Activated CD4-positive, alpha-beta T cell treated with anti-CD3 and anti-CD28 coated beads, Interleukin-2, amount 50 U/mL, for 48 hours (primary cell): Measurements from ENCODE around the gene KCNJ11.
"Not testable (repeated sequence)": the region's sequence is repeated elsewhere in the genome, so short reads cannot be mapped to it uniquely, and the experiment has no call there.

Experiments
- DNase-seq, 2 experiments: peaks; one replicate each; pipeline ENCODE4 v3.0.0-alpha.2; 2020

The KCNJ11 gene

DNA sequence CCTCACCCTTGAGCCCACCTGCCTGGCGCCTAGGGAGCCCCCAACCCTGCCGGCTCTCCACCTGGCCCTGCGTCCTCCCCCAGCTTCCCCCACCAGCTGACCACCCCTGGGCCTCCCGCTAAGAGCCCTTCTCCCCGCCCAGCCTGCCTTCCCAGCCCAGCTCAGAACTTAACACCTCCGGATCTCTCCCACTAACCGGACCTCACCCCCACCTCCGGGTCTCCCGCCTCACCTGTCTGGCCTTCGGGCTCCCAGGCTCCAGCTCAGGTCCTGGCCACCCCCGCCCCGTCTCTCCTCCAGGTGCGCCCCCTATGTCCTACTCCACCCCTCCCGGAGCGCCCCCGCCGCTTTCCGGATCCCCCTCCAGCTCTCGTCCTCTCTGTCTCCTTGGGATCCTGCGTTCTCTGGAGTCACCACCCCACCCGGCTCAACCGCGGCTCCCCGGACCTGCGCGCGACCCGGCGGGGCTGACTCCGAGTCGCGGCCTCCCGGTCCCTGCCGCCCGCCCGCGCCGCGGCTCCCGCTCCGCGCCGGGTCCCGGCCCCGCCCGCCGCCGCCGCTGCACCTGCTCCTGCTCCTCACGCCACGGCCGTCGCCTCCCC is at the start of gene KCNJ11:
Gene KCNJ11 (minus strand): TSS at position 51 of the 602 bp plus-strand sequence. CDS start 568 bp downstream, outside the sequence.
- DNase-seq: no peak

DNA sequence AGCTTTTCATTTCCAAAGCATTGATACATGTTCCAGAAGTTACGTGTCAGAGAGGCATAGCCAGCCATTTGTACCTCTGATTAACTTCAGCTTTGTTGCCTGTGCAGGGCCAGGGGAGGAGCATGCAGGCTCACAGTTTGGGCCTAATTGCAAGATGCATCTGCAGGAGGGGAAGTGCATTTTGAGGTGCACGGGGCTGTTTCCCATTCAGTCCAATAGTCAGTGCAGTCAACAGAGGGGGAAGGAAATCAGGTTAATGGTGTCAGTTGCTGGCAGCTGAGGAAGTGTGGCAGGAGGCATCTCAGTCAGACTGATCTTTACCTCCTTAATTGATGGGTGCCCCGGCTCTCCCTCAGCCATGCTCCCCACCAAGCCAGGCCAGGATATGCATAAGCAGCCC is 48.9 kb upstream of the KCNJ11 start:
- no peak for DNase-seq

DNA sequence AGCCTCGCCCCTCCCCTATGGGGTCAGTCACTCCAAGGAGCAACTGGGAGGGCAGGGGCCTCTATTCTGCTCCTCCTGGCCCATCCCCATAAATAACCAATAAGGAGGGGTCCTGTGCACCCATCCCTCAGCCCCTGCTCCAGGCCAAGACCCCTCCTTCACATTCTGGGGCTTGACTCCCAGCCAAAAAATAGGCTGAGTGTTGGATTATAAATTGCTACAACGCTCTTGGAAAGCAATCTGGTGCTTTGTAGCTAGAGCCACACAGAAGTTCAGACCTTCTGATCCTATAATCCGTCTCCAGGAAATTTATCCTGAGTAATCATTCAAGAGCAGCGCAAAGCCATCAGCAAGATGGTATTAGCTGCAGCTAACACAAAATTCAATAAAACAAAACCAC is 45.6 kb upstream of the KCNJ11 start:
- DNase-seq: no peak

DNA sequence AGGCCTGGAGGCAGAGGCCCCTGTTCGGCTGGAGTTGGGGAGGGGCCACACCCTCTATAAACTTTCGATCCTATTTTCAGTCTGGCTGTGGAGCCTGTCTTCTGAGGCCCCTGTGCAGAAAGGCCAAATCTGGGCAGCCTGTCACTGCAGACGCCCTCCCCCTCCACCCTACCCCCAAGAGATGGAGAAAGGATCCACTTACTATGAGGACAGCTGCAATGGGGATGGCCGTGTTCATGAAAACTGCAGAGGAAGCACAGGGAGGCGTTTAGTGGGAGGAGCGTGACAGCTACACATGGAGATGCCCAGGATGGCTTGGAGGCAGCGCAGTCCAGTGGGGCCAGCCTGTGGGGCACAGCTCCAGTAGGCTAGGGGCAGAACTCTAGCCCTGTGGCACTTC is 43.5 kb upstream of the KCNJ11 start:
- DNase-seq: no peak

DNA sequence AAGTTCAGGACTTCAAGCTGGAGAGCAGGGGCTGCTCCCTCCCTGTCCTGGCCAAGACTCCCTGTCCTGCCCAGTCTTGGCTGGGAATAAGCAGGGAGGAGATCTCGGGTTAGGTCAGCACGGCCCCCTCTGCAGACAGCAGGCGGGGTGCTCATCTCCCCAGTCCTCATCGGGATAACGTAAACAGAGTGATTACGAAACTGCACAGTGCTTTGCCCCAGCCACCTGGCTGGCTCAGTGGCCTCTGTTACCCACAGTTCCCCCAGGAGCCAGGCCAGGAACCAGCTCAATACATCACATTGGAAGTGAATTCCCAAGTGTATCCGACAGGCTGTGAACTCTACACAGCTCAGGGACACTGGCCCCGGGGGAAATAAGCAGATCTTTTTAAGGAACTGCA is 42.7 kb upstream of the KCNJ11 start:
- DNase-seq: no peak

DNA sequence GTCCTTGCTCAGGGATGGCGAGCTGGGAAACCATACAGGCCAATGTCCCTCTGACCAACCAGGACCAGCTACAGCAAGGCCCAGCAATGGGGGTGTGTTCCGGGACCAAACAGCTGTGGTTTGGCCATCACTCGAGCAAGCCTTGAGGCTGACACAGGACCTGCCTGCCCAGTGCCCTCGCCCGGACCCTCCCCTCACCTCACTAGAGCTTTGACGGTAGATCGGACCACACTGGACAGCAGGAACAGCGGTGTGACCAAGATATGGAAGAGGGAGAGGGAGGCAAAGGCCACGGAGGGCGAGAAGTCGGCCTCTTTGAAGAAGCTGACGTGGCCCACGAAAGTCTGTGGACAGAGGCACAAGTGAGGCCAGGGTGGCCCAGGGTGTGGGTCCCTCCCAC is 42.2 kb upstream of the KCNJ11 start:
- no peak for DNase-seq

DNA sequence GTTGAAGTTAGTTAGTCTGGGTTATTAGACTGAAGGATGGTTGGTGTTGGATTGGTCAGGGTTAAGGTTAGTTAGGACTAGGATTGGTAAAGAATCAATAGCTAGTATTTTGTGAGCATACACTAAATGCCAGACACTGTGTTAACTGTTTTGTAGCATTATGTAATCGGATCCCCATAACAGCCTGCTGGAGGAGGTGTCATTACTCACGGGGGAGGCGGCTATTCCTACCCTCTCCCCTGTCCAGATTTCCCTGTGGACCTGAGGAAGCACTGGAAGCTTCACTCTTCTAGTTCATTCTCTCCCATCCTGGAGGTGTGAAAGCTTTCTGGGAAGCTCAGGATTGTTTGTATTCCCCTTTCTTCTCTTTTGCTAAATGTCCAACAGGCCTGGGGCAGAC is 40.5 kb upstream of the KCNJ11 start:
- DNase-seq: no peak

DNA sequence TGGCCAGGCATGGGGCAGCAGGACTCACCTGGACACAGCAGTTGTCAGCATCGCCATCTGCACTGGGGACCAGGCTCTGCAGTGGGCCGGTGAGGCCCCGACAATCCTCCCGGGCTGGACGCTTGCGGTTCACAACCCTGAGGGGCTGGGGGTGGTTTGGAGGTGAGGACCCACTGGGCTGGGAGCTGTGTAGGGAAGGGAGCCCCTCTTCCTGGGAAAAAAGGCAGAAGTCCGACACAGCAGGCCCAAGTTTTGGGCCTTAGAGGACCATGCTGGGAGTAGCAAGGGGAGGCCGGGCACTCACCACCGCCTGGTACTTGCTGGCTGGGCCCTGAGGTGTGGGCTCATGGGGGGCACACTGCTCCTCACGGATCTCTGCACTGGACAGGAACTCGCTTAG is 39.8 kb upstream of the KCNJ11 start:
- DNase-seq: no peak

DNA sequence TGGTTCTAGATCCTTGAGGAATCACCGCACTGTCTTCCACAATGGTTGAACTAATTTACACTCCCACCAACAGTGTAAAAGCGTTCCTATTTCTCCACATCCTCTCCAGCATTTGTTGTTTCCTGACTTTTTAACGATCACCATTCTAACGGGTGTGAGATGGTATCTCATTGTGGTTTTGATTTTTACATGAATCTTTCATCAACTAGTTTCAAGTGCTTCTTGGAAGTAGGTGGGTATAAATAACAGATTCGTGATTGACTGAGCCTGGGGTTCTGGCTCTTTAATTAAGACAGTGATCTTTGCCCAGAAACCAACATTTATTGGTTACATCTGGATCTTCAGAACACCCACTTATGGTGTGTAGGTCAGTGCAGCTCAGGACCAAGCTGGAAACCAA is 37.8 kb upstream of the KCNJ11 start:
- not testable (repeated sequence) for DNase-seq

DNA sequence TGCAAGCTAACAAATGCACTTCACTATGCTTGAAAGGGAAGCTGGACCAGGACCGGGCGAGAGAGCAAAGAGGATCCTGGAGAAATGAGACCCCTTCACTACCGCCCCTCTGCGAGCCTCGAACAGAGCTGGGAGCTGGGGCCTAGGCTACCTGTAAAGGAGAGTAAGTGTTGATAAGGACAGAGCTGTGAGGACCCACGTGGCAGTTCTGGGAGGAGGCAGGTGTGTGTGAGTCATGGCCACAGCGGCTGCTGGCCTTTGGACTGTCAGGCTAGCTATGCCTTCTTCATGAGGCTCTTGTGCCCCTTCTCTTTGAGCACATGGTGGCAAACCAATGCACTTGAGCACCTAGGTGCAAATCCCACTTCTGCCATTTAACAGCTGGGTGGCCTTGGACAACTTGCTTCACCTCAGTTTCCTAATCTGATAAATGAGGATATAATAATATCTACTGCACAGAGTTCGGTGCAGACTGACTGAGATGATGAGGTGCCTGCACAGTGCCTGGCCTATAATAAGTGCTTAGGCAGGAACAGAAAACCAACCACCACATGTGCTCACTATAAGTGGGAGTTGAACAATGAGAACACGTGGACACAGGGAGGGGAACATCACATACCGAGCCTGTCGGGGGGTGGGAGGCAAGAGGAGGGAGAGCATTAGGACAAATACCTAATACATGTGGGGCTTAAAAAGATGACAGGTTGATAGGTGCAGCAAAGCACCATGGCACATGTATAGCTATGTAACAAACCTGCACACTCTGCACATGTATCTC is 35.3 kb upstream of the KCNJ11 start:
- no peak for DNase-seq

DNA sequence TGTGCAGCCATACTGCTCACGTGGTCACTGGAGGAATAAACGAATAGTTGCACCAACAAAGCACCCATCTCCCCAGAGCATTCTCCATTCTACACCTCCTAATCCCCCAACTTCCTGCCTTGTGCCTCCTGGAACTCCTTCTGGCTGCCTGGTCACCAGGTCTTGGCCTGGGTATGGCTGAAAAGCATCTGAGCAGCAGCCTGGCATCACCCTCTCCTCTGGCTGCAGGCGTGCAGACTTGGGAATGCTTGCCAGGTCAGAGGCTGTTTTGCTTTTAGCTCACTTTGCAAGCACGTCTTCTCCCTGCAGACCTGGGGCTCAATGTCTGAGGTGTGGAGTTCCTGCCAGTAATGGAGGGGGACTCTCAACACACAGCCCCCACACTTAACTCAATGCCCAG is 33.3 kb upstream of the KCNJ11 start:
- DNase-seq: no peak

DNA sequence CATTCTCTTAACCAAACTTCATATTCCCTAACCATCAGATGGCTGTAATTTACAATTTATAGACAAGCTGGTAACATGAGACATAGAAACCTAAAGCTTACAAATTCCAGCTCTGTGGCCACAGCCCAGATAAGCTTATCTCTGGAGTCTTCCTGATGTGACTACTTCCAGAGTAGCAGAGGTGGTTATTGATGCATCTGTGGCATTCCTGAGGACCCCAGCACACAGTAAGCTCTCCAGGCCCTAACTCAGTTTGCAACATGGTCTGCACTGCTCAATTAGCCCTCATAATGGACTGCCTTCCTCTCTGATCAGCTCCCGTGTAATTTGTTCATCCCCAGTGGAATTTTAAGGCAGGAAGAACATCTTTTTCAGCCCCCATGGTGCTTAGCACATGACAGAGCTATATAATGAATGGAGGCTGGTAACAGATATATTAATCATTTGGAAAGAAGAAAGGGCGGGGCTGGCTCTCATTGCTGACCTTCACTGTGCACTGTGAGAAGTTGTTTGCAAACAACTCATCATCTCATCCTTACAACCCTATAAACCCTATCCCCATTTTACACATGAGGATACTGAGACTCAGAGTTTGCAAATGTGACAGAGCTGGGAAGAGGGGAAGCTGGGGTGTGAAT is 30.1 kb upstream of the KCNJ11 start:
- no peak for DNase-seq

DNA sequence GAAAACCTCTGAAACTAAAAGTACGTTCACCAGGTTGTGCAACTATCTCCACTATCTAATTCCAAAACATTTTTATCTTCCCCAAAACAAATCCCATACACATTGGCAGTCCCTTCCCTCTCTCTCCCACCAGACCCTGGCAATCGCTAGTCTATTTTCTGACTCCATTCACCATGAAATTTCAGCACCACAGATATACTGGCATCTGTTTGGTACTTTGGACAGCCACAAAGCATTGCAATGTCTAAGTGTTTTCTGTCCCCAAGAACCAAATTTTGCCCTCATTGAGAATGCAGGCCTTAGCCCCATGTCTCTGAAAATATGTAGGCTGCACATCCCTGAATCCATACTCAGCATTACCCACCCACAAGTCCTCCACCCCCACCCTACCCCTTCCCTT is 28.0 kb upstream of the KCNJ11 start:
- no peak for DNase-seq

DNA sequence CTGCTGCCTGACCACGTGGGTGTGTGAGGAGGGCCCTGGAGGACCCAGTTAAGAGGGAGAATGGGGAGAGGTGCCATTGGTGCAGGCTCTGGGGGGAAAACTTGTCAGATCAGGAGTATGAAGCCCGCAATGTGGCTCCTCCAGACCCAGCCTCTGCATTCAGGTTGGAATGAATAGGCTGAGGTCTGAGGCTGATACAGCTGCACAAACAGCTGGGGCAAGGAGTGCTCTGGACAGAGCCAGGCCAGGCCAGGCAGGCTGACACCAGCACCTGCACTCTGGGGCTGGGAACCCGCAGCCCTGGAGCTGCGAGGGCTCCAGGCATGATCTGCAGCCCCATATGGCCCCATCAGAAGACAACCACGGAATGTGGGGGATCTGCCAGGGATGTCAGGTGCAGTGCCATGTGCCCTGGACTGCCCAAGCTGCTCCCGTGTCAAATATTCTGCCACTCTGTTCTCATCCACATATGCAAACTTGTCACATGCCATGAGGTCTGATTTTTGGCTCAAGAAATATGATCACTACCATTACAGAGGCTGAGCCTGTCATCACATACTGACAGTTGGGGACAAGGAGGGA is 27.2 kb upstream of the KCNJ11 start:
- DNase-seq: no peak

DNA sequence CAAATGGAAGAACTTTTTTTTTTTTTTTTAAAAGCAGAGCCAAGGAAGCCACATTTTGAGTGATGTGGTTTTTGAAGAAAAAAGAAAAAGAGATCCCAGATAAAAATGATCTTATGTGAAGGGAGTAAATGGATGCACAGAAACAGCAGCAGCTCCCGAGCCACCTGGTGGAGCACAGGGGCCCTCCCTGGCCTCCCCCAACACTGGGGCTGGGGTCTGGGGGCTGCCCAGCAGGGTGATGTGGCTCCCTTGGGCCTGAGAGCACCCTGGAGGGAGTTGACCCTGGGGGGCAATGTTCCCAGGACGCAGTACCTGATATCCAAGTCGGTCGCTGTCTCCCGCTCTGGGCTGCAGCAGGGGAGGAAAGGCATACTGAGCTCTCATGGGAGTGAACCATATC is 26.5 kb upstream of the KCNJ11 start:
- no peak for DNase-seq

DNA sequence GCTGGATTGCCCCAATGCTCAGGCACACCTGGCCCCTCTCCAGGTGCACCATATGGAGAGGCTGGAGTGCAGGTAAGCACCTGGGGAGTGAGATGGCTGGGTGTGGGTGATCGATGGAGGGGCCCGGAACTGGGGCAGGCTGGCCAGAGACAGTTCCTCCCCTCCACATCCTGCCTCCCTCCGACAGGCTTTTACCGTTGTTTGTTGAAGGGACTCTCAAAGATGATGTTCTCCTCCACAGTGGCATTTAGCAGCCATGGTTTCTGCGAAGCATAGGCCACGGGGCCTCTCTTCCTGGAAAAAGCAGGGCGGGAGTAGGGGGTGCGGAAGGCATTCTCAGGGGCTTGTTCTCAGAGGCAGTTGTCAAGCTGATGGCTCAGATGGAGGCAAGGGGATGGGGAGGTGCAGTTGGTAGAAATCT is 25.9 kb upstream of the KCNJ11 start:
- DNase-seq: no peak

DNA sequence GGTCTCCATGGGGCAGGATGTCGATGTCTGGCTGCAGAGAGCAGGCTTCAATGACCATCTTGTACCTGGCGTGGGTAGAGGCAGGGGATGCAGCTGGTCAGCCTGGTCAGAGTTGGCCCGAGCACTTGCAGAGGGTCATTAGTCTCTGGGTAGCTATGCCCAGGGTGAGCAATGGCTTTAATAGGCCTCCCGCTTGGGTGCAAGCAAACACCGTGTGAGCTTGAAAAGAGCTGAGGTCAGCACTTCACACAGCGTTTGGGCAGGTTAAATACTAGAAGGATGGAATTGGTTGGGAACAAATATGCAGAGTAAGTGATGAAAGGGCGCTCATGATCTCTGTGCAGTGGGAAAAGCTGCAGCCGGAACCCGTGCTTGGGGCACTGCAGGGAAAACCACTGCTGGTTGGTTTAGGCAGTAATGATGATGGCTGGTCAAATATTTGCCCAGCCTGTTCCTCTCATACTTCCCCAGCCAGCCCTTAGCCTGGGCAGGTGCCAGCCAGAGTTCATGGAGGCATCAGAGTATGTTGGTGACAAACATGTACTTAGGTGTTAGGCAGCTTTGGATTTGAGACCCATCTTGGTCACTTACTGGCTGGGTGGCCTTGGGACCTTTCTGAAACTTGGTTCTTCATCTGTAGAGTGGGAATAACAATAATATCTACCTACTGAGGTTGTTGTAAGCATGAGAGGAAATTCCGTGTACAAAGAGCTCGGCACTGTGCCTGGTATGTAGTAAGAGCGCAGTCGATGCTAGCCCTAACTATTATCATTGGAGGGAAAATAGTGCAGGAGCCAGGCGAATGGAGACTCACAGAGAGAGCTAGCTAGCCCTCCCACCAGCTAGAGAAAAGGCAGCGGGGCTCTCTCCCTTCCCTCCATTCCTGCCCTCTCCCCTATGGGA is 25.2 kb upstream of the KCNJ11 start:
- DNase-seq: no peak

DNA sequence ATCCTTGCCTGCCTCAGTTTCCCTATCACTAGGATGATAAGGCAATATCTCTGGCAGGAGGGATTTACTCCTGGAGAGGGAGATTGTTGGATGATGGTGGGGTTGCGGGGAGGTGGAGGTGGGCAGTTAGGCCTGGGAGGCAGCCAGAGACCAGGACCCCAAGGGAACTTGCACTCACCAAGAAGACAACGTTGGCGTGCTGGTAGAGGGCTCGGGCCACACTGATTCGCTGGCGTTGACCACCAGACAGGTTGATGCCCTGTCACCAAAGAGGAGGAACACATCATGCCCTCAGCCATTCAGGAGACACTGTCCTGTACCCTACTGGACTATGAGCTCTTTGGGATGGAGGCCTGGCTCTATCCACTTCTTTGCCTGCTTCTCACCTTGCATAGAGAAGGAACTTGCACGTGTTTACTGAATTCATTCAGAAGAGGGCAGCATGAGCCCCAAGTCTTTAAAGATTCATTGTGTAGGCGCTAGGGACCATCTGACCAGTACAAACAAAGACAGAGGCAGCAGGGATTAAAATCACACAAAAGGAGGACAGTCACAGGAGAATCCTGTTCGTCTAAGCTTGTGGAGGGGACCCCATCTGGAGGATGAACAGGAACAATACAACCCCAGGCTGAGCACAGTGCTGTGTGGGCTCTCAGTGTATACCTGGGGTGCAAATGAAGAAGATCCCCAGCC is 24.2 kb upstream of the KCNJ11 start:
- no peak for DNase-seq

DNA sequence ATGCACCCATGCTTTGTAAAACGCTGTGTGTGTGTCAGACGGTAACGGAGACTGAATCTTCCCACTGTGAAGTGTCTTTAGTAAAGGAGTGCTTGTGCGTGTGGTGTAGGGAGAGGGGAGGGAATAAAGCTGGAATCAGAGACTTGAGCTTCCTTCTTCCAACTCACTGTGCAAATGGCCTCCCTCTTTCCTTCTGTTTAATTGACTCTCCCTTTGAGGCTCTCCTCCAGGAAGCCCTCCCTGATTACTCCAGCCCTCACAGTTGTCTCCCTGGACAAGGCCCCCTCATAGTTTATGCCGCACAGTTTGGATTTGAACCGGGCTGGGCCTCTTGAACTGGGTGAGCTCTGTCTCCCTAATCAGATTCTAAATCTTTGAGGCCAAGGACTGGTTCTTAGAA is 23.0 kb upstream of the KCNJ11 start:
- no peak for DNase-seq

DNA sequence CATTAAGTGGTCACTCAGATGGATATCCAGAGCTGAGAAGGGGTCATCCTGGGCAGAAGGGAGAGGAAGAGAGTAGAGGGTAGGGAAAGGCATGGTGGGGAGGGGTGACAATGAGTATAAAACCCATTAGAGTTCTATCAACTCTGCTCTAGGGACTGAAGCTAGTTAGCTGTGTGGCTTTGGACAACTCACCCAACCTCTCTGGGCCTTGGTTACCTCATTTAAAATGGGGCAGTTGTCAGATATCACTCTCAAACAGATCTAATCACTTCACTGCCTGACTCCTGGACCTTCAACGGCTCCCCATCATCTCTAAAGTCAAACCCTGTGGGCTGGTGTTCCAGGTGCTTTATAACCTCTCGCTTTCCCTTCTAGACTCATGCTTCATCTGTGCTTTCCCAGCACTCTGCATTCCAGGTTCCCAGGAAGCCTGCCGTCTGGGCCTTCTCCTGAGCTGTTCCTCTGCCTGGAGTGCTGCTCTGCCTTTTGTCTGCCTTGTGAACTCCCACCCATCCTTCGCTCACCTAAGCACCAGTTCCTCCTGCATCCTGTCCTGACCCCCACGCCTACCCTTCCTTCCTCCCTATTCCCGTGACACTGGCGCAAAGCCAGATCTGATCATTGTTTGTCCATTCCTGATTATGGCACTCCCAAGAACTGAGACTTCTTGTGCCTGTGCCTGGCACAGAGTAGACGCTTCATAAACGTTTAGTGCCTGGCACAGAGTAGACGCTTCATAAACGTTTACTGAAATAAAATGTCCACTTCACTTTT is 22.3 kb upstream of the KCNJ11 start:
- no peak for DNase-seq

DNA sequence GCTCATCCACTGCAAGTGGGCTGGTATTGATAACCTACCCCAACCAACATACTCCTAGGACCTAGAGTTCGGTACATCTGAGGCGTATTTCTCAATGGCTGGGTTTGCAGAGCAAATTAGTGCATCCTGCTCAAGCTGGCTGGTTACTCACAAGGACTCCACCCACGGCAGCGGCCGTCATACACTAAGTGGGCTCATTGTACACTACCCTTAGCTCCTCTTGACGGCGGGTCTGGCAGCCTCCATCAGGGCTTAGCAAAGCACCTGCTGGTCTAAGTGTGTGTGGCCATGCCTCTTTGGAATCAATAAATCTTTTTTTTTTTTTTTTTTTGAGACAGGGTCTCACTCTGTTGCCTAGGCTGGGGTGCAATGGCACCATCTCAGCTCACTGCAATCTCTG is 20.2 kb upstream of the KCNJ11 start:
- no peak for DNase-seq
